ENCODE results near the gene DNAJC3.

DNA sequence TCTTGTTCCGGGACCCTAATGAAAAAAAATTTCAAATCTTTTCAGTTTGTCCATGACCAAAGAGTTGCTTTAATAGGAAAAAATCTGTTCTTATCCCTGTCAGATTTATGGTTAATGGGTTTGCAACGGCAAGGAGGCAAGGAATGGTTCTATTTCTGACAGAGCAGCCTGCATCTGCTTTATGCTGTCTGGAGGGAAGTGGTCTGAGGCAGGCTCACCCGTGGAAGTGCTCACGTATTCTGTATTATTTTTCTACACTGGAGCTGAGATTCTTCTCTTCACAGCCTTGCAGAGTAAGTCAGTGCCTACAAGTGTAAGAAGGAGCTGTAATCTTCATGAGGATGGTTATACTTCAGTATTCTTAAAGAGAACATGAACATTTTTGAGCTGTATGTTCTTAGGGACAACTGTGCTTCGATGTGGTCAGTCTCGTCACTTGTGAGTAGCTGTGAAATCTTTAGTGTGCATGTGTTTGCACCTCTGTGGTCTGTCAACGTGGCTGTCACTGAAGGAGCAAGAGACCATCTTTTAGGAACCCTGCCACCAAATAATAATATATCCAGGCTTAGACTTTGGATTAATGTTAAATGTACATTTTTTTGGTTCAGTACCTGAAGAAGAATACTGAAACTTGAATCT lies 114.3 kb downstream of the DNAJC3 start:
- TF ChIP-seq CTCF (IDR thresholded peaks at IDR 0.05; ENCODE audit: insufficient read depth, low read length) (no peak), POLR2AphosphoS5 (IDR thresholded peaks at IDR 0.05; ENCODE audit: low read depth) (no peak), REST (IDR thresholded peaks at IDR 0.05; ENCODE audit: insufficient replicate concordance, low read depth) (no peak), GABPA (IDR thresholded peaks at IDR 0.05; ENCODE audit: low read depth) (no peak)
